ENCODE results near the gene EP300.
"Not testable (repeated sequence)": the region's sequence is repeated elsewhere in the genome, so short reads cannot be mapped to it uniquely, and the experiment has no call there.

The EP300 gene

GRCh38 chr22:41092023-41092817 lies at the start of gene EP300:
Gene EP300, plus strand, starts transcription at chr22:41092592. Its CDS starts 413 bp downstream, at chr22:41093005.
- peak; percentile 54 for DNase-seq (ENCODE audit: low read depth, low spot score)

GRCh38 chr22:41043722-41044121 lies 48.7 kb upstream of the EP300 start:
- DNase-seq (ENCODE audit: low read depth, low spot score), result no peak

DNA sequence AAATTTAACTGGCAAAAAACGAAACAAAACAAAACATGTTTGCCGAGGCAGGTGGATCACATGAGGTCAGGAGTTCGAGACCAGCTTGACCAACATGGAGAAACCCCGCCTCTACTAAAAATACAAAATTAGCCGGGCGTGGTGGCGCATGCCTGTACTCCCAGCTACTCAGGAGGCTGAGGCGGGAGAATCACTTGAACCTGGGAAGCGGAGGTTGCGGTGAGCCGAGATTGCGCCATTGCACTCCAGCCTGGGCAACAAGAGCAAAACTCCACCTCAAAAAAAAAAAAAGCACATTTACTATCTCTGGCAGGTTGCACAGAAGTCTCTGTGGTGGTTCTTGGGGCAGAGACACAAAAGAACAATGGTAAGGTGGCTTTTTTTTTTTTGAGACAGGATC lies 46.8 kb upstream of the EP300 start:
- not testable (repeated sequence) for DNase-seq (ENCODE audit: low read depth, low spot score)

GRCh38 chr22:41047801-41048211 lies 44.6 kb upstream of the EP300 start:
- no peak for DNase-seq (ENCODE audit: low read depth, low spot score)

DNA sequence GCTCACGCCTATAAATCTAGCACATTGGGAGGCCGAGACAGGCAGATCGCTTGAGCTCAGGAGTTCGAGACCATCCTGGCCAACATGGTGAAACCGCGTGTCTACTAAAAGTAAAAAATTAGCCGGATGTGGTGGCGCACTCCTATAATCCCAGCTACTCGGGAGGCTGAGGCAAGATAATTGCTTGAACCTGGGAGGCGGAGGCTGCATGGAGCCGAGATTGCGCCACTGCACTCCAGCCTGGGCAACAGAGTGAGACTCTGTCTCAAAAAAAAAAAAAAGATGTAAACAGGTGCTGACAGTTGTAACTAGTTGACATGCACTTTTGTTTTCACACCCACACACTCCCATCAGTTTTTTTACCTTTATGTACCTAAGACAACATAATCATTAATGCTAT lies 44.0 kb upstream of the EP300 start:
- DNase-seq (ENCODE audit: low read depth, low spot score), result not testable (repeated sequence)

- no peak for DNase-seq (ENCODE audit: low read depth, low spot score)
These were observed 43.3 kb upstream of the EP300 start for GRCh38 chr22:41048791-41049717.

DNA sequence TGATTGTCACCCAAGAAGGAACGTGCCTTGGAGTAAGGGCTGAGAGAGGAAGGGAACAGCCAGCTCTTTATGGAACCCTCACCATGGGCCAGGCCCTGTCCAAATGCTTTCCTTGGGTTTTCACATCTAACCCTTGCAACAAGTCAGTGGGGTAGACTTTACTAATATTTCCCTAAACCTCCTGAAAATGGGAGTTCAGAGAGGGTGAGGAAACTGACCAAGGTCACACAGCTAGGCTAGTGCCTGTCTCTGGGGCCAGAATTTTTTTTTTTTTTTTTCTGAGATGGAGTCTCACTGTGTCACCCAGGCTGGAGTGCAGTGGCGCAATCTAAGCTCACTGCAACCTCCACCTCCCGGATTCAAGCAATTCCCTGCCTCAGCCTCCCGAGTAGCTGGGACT lies 42.6 kb upstream of the EP300 start:
- DNase-seq (ENCODE audit: low read depth, low spot score), result not testable (repeated sequence)

- no peak for DNase-seq (ENCODE audit: low read depth, low spot score)
These were observed 41.5 kb upstream of the EP300 start for GRCh38 chr22:41050883-41051282.

DNA sequence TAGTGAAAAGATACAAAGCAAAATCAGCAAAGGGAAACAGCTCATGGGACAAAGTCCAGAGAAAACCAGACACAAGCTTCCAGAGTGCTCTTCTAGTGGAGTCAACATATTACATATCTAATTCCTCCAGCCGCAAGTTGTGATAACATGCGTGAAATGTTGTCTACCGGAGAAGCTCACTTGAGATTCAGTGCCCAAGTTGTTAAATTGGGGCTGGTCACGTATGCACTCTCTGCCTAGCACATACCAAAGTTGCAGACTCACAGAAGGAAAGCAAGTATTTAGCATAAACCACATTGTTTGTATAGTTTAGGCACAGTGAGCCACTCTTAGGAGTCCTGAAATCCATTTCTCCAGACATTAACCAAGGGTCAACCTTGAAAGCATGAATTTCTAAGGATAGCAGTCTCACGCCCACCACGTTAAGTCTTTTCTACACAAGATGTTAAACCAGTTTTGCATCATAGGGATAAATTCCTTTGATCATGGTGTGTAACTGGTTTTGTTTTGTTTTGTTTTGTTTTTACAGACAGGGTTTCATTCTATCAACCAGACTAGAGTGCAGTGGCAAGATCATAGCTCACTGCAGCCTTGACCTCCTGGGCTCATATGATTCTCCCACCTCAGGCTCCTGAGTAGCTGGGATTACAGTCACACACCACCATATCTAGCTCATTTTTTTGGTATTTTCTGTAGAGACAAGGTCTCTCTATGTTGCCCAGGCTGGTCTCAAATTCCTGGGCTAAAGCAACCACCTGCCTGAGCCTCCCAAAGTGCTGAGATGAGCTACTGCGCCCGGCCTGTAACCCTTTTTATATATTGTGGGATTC lies 39.5 kb upstream of the EP300 start:
- DNase-seq (ENCODE audit: low read depth, low spot score), result no peak

- DNase-seq (ENCODE audit: low read depth, low spot score), result no peak
These were observed 35.3 kb upstream of the EP300 start for GRCh38 chr22:41057076-41057475.

- no peak for DNase-seq (ENCODE audit: low read depth, low spot score)
These were observed 30.2 kb upstream of the EP300 start for GRCh38 chr22:41062146-41062545.

DNA sequence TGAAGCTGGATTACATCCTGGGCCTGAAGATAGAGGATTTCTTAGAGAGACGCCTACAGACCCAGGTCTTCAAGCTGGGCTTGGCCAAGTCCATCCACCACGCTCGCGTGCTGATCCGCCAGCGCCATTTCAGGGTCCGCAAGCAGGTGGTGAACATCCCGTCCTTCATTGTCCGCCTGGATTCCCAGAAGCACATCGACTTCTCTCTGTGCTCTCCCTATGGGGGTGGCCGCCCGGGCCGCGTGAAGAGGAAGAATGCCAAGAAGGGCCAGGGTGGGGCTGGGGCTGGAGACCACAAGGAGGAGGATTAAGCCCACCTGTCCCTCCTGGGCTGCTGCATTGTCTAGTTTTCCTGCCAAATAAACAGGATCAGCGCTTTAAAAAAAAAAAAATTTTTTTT lies 28.1 kb upstream of the EP300 start:
- DNase-seq (ENCODE audit: low read depth, low spot score), result not testable (repeated sequence)

- not testable (repeated sequence) for DNase-seq (ENCODE audit: low read depth, low spot score)
These were observed 26.1 kb upstream of the EP300 start for GRCh38 chr22:41066341-41066740.

- not testable (repeated sequence) for DNase-seq (ENCODE audit: low read depth, low spot score)
These were observed 24.4 kb upstream of the EP300 start for GRCh38 chr22:41067968-41068367.

- DNase-seq (ENCODE audit: low read depth, low spot score), result no peak
These were observed 21.6 kb upstream of the EP300 start for GRCh38 chr22:41070665-41071331.

DNA sequence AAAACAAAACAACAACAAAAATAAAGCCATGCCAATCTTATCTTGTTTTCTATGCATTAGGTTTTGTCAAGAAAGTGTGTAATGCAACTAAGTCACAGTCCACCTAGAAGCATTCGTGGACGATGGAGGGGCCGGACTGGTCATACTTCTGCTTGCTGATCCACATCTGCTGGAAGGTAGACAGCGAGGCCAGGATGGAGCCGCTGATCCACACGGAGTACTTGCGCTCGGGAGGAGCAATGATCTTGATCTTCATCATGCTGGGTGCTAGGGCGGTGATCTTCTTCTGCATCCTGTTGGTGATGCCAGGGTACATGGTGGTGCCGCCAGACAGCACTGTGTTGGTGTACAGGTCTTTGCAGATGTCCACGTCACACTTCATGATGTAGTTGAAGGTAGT lies 18.3 kb upstream of the EP300 start:
- DNase-seq (ENCODE audit: low read depth, low spot score), result no peak

GRCh38 chr22:41074466-41074865 lies 17.9 kb upstream of the EP300 start:
- DNase-seq (ENCODE audit: low read depth, low spot score), result no peak

DNA sequence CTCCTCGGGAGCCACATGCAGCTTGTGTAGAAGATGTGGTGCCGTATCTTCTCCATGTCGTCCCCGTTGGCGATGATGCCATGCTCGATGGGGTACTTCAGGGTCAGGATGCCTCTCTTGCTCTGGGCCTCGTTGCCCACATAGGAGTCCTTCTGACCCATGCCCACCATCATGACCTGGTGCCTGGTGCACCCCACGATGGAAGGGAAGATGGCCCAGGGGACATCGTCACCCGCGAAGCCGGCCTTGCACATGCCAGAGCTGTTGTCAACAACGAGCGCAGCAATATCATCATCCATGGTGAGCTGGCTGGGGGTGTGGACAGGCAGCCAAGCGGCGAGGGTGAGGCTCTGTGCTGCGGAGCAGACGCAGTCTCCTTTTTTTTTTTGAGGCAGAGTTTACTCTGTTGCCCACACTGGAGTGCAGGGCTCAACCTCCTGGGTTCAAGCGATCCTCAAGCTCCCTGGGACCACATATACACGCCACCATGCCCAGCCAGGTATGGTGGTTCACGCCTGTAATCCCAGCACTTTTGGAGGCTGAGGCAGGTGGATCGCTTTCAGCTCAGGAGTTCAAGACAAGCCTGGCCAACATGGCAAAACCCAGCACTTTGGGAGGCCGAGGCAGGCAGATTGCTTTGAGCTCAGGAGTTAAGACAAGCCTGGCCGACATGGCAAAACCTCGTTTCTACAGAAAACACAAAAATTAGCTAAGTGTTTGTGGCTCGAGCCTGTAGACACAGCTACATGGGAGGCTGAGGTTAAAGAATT lies 17.3 kb upstream of the EP300 start:
- DNase-seq (ENCODE audit: low read depth, low spot score), result no peak

GRCh38 chr22:41075946-41076345 lies 16.4 kb upstream of the EP300 start:
- DNase-seq (ENCODE audit: low read depth, low spot score), result no peak

- DNase-seq (ENCODE audit: low read depth, low spot score), result no peak
These were observed 15.5 kb upstream of the EP300 start for GRCh38 chr22:41076857-41077256.
